GM13977 (cell line): Measurements from ENCODE around the gene CEBPZ.

Source experiments
- DNase-seq: peaks from one replicate; pipeline ENCODE4 v3.0.0; 2012; ENCODE audit warnings: low spot score
- in situ Hi-C: fragments of 300-500 bp; cut with MboI; formaldehyde crosslinking; loops from one replicate; pipeline ENCODE4 v1.12.0; 2022; ENCODE audit warnings: low sequenced_read_pairs, low pct_unique_long_range_greater_than_20kb, mixed read lengths, inconsistent platforms; ENCODE audit not compliant: unreplicated experiment
- TF ChIP-seq, protein P1 (sequence below): IDR thresholded peaks from 2 replicates; pipeline ENCODE4 v1.5.1; 2012; ENCODE audit warnings: mild to moderate bottlenecking, control low read depth; ENCODE audit not compliant: insufficient read depth; ENCODE audit errors: extremely low read depth, missing control alignments

The CEBPZ gene

DNA sequence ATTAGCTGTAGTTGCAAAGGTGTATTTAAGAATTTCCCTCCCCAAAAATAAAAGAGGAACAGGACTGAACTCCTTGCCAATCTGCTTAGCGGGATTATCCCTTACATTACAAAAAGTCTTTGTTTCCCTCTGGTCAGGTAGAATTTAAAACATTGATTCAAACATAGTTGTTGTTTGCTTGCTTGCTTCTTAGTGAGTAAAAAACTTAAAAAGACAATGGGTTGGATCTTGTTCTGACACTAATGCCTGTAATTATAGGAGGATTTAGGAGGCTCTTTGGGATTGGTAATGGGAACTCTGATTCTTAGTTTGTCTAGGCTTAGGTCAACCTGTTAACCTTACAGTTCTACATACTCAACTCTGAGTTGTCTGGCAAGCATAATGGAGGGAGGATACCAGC, 38.8 kb downstream of the CEBPZ start:
- in situ Hi-C loops: no loop called here
- no peak for DNase-seq
- TF ChIP-seq, protein P1, sequence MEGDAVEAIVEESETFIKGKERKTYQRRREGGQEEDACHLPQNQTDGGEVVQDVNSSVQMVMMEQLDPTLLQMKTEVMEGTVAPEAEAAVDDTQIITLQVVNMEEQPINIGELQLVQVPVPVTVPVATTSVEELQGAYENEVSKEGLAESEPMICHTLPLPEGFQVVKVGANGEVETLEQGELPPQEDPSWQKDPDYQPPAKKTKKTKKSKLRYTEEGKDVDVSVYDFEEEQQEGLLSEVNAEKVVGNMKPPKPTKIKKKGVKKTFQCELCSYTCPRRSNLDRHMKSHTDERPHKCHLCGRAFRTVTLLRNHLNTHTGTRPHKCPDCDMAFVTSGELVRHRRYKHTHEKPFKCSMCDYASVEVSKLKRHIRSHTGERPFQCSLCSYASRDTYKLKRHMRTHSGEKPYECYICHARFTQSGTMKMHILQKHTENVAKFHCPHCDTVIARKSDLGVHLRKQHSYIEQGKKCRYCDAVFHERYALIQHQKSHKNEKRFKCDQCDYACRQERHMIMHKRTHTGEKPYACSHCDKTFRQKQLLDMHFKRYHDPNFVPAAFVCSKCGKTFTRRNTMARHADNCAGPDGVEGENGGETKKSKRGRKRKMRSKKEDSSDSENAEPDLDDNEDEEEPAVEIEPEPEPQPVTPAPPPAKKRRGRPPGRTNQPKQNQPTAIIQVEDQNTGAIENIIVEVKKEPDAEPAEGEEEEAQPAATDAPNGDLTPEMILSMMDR: no peak

DNA sequence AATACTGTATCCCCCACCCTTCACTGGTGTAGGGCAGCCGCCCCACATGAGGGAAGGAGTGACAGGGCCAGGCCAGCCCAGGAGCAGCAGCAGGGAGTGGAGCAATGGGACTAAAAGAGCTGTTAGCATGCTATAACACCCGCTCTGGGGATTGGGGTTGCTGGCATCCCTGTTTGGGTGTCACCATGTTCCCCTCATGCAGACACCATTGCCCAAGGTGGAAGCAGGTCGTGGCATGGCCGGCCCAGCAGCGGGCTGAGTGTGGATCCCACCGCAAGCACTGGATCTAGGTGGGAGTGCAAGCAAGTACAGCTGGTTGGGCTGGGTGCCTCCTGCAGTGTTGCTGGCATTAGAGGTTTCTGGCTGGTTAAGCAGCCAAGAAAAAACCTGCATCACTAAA, 39.6 kb downstream of the CEBPZ start:
- in situ Hi-C loops: no loop called here
- TF ChIP-seq, protein P1: no peak
- no peak for DNase-seq

DNA sequence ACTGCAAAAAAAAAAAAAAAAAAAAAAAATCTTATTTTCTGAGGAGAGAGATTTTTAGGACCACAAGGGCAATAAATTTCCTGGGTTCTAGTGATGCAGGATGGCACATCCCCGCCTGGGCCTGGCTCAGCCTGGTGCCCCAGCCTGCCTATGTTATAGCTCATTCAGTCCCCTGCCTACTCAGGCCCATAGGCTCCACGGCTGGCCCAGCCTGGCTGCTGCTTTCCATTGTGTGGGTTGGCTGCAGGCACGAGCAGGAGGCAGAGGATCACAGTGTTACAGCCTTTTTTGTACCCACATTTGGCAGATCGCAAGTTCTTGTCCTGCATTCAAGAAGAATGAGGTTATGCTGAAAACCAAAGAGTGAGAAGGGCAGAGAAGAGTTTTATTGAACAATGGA, 40.1 kb downstream of the CEBPZ start:
- TF ChIP-seq, protein P1: no peak
- DNase-seq: no peak
- in situ Hi-C loops: no loop called here

DNA sequence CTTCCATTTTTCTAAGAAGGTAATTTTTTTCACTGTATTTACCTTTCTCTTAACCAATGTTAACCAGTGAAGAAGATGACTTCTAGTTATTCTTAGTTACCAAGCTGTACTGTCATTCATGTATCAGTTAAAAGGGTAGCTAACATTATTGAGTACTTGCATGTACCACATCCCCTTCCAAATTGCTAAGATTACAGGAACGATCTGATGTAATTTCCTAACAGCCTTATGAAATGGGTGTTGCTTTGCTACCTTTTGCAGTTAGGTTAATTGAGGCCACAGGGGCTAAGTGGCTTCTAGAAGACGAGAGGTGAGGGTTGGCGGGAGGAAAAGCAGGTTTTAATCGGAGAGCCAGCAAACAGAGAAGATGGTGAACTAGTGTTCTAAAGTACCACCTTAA, 41.1 kb downstream of the CEBPZ start:
- TF ChIP-seq, protein P1: no peak
- no peak for DNase-seq
- in situ Hi-C loops: no loop called here

DNA sequence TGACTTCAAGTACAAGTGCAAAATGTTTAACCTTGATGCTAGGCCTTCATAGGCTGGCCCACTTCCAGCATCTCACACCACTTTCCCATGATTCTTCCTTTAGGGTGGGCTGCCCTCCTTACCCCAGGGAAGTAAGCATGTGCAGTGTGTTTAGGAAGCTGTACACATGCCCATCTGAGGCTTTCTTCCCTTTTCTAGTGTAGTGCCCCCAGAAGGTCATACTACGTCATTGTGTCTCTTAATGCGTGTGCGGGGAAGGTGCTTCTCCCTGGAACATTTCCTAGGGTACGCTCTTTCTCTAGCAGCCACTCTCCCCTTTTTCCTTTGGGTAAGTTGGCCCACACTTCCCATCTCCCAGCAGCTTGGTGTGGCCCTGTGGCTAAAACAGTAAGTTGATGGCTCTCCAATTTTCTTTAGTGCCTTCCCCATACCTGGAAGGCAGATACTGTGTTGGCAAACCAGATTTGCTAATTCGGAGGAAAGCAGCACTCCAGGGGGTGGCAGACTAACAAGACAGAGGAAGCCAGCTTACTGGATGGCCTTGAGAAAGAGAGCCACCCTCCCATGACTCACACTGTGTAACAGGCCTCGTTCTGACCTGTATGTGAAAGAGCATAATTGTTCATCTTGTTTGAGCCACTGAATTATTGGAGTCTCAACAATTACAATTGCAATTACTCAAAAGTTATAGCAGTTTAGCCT, 41.8 kb downstream of the CEBPZ start:
- TF ChIP-seq, protein P1: no peak
- in situ Hi-C loops: no loop called here
- DNase-seq: no peak

DNA sequence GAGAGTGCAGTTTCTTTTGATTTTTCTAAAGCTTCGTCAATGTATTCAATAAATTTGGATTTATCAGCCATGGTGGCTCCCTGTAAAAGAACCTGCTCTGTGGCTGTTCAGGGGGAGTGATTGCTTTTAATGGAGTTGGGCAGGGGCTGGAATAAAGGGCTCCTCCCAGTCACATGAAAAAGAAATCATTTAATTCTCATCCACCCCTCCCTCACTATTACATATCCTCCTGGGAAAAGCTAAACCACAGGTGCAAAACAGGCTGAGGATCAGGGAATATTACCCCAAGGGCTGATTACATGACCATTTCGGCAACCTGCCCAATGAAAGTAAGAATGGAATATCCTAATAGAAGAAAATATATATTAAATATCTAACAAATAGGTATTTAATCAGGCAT, 42.8 kb downstream of the CEBPZ start, which contains the start of gene SULT6B1:
SULT6B1 (minus strand) TSS at position 101 of the 400 bp plus-strand sequence; CDS start at position 71, 30 bp downstream.
- TF ChIP-seq, protein P1: no peak
- DNase-seq: no peak
- in situ Hi-C loops: no loop called here
